Right atrium auricular region (tissue), 2 donors: Measurements from ENCODE around the gene COL24A1. TPM values are rescaled to one million over a fixed set of nuclear protein-coding genes. Genes with fewer than 3 reads are reported as not detected.

Source experiments
- DNase-seq: peaks from one replicate; pipeline ENCODE4 v3.0.0-alpha.2; 2019; ENCODE audit warnings: low spot score
- H3K27ac ChIP-seq, 2 donors: fragments of 200-600 bp; sonication (generic); 1 replicate in 1 of 2; 2 replicates in 1 of 2; pipeline ENCODE4 v1.5.1; 2016 to 2019
- H3K27me3 ChIP-seq, 2 donors: fragments of 200-600 bp; sonication (generic); one replicate each; pipeline versions ENCODE4 v1.5.1 to v1.6.0; 2017 to 2019
- H3K36me3 ChIP-seq: fragments of 200-600 bp; sonication (generic); one replicate; pipeline ENCODE4 v1.5.1; 2016
- H3K4me1 ChIP-seq, 2 donors: fragments of 200-600 bp; sonication (generic); one replicate each; pipeline versions ENCODE4 v1.5.1 to v1.6.0; 2017 to 2019
- H3K4me3 ChIP-seq, 2 donors: fragments of 200-600 bp; sonication (generic); 1 replicate in 1 of 2; 2 replicates in 1 of 2; pipeline ENCODE4 v1.5.1; 2017 to 2019; ENCODE audit warnings: mild to moderate bottlenecking in 1 of 2, moderate library complexity in 1 of 2
- H3K9me3 ChIP-seq, 2 donors: fragments of 200-600 bp; sonication (generic); one replicate each; pipeline ENCODE4 v1.5.1; 2019
- CTCF ChIP-seq, 2 donors: fragments of 200-600 bp; sonication (generic); IDR thresholded peaks; one replicate each; pipeline ENCODE4 v1.5.1; 2019; ENCODE audit warnings: antibody characterized with exemption in 2 of 2
- total RNA-seq, 2 donors: library from RNA; depleted of rRNA; stranded (reverse); fragments of >200 nt; gene quantifications; one replicate each; pipeline ENCODE4 v1.1.0, GENCODE V29; 2016

Gene COL24A1
- total RNA-seq, 2 donors from 2014 or later, result 0.67 to 1.0 TPM

DNA sequence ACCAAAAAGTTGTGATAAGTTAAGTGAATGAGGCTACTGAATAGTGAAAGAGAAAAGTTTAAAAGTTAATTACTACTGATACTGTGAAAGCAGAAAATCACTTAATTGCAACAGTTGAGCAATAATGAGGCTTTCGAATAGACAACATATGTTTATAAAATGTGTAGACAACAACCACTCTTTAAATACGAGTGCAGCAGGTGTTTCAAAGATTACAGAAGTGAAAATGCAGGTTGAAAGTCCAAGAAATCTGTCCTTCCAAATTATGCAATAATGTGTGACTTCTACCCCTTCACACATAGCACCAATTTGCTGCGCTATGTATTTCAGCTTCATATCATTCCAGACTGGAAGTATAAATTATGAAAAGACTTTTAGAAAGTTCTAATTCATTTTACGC lies 213.0 kb downstream of the COL24A1 start:
- no peak for DNase-seq
- no peak for TF ChIP-seq CTCF (IDR thresholded peaks at IDR 0.05)
- no peaks in the 10 kb centered on the region for H3K9me3 ChIP-seq
- no peak overlapping the region for H3K4me3 ChIP-seq
- no peaks in the 10 kb centered on the region for H3K27me3 ChIP-seq
- no peak overlapping the region for H3K27ac ChIP-seq
- H3K36me3 ChIP-seq, result no peaks in the 10 kb centered on the region
- no peaks in the 10 kb centered on the region for H3K4me1 ChIP-seq

DNA sequence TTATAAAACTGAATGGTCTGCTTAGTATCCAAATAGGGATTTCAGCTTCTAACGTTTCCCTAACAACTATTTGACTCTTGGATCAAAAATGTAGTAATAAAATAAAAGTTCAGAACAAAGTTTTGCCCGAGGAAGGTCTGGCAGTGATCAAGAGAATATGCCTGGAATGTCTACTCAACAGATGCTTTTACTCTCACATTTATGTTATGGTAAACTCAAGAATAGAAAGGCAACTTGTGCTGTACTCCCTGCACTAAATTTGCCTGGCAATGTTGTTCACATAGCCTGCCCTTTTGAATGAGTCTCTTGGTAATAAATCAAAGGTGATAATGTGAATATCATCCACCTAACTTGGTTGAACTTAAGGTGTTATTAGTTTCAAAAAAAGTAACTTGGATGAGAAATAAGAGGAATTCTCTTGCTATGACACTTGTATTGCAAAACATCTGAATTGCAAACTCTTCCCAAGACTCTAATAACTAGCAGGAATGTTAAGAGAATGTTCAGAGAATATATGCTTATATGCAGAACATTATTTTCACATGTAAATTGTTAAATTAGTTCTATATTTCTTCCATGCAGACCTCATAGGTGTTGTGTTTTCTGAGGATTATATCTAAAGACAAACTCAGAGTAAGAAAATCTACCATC lies 215.8 kb downstream of the COL24A1 start:
- Histone ChIP-seq H3K9me3 (no peaks in the 10 kb centered on the region), H3K27ac (no peak overlapping the region), H3K27me3 (no peaks in the 10 kb centered on the region), H3K36me3 (no peaks in the 10 kb centered on the region), H3K4me1 (no peaks in the 10 kb centered on the region), H3K4me3 (no peak overlapping the region)
- DNase-seq, result no peak
- no peak for TF ChIP-seq CTCF (IDR thresholded peaks at IDR 0.05)

DNA sequence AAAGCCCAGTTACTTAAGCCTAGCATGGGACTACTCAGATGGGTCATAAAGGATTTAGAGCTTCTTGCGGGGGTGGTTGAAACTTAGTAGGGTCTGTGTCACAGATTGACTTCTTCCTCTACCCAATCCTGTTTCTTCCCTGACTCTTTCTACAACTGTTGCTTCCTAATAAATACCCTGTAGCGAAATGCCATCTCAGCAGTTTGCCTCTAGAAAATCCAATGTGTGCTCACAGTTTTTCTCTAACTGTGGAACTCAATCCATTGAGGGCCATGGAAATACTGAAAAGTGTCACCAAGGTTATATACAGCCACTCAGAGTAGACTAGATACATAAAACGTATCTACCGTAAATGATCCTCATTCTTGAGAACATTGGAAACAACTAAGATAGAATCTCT lies 217.7 kb downstream of the COL24A1 start:
- H3K4me1 ChIP-seq, result no peaks in the 10 kb centered on the region
- H3K27me3 ChIP-seq, result no peaks in the 10 kb centered on the region
- no peak for DNase-seq
- no peak for TF ChIP-seq CTCF (IDR thresholded peaks at IDR 0.05)
- no peak overlapping the region for H3K27ac ChIP-seq
- no peaks in the 10 kb centered on the region for H3K9me3 ChIP-seq
- H3K4me3 ChIP-seq, result no peak overlapping the region
- no peaks in the 10 kb centered on the region for H3K36me3 ChIP-seq

DNA sequence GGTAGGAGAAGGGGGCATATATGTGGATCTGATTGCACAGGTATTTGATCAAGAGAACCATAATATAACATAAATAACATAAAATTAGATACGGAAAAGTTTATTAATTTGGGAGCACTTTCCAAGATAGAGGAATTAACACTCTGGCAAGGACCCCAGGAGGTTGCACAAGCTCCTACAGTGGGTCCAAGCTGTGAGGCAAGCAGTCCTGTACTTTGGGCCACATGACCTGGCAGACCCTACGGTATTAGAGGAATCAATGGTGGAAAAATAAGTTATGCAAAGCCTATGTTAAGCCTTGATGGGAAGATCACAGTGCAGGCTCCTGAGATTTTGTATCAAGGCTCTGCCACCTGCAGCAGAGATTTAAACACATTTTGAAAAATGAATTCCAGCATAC lies 220.1 kb downstream of the COL24A1 start:
- H3K27me3 ChIP-seq, result no peaks in the 10 kb centered on the region
- no peak for DNase-seq

DNA sequence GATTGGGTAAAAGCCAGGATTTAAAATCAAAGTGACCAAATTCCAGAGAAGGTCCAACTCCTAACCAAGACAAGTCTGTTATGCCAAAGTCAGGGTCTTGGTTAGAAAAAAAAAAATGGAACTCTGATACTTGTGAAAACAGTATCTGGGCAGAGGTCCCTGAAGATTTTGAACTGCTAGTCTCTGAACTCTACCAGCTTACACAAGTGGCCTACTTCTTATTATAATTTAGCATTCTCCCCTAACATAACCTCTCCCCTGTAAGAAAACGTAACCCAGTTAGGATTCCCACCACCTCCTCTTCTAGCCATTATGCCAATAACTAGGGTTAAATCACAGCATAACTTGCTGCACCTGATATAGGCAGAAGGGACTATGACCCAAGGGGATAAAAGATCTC lies 220.5 kb downstream of the COL24A1 start:
- Histone ChIP-seq H3K4me1 (no peaks in the 10 kb centered on the region), H3K4me3 (no peak overlapping the region), H3K27me3 (no peaks in the 10 kb centered on the region), H3K36me3 (no peaks in the 10 kb centered on the region), H3K27ac (no peak overlapping the region), H3K9me3 (no peaks in the 10 kb centered on the region)
- DNase-seq, result no peak
- TF ChIP-seq CTCF (IDR thresholded peaks at IDR 0.05), result no peak

More for the DNA sequence above, 220.1 kb downstream of the COL24A1 start:
- no peaks in the 10 kb centered on the region for H3K36me3 ChIP-seq
- no peaks in the 10 kb centered on the region for H3K4me1 ChIP-seq
- no peak overlapping the region for H3K4me3 ChIP-seq
- TF ChIP-seq CTCF (IDR thresholded peaks at IDR 0.05), result no peak
- no peaks in the 10 kb centered on the region for H3K9me3 ChIP-seq
- H3K27ac ChIP-seq, result no peak overlapping the region

DNA sequence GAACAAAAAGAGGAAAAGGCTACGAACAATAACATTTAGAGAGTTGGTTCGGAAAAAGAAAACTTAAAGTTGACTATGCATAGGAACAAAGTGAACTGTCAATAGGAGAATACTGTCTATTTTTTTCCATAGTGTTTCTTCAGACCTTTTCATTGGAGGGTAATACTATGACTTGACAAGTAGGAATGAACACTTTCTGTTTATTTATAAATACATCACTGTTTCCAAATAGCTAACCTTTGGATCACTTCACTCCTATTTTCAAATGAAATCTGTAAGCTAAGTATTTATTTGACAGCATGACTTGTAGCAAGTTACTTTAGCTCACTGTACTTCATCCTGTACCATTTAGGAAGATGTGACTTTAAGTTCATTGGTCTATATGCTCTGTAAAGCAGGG lies 221.3 kb downstream of the COL24A1 start:
- no peaks in the 10 kb centered on the region for H3K27me3 ChIP-seq
- no peak overlapping the region for H3K27ac ChIP-seq
- no peaks in the 10 kb centered on the region for H3K36me3 ChIP-seq
- no peaks in the 10 kb centered on the region for H3K9me3 ChIP-seq
- no peaks in the 10 kb centered on the region for H3K4me1 ChIP-seq
- no peak overlapping the region for H3K4me3 ChIP-seq
- DNase-seq, result no peak
- TF ChIP-seq CTCF (IDR thresholded peaks at IDR 0.05), result no peak
